Urothelium cell line (cell line): ENCODE results near the gene JMJD1C.
A peak's percentile ranks its signal among the peaks of the same experiment; 100 is the strongest.
"Not testable (repeated sequence)": the region's sequence is repeated elsewhere in the genome, so short reads cannot be mapped to it uniquely, and the experiment has no call there.

Experiments
- DNase-seq: peaks from one replicate; pipeline ENCODE4 v3.0.0; 2011; ENCODE audit warnings: low spot score, mixed read lengths
- FAIRE-seq: peaks from 2 replicates; lab custom pipeline; 2011; peaks lifted over from hg19 to GRCh38; lab: Jason Lieb, UNC

Gene JMJD1C

DNA sequence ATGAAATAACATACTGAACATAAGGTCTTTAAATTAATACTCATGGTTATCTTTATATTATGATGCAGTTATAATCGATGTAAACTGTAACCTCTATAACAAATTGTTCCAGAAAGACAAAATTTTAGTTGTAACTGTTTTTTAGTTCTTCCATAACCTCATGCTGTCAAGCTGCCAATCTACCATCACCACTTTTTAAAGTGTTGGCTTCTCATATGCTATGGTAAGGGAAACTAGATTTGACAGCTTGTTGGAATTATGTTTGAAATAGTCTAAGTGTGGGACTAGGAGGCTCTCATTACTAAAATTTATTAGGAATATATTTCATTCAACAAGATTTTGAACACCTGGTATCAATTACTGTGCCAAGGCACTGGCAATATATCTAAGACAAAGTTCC is 227.3 kb downstream of the JMJD1C start:
- no peak for FAIRE-seq
- DNase-seq: no peak

DNA sequence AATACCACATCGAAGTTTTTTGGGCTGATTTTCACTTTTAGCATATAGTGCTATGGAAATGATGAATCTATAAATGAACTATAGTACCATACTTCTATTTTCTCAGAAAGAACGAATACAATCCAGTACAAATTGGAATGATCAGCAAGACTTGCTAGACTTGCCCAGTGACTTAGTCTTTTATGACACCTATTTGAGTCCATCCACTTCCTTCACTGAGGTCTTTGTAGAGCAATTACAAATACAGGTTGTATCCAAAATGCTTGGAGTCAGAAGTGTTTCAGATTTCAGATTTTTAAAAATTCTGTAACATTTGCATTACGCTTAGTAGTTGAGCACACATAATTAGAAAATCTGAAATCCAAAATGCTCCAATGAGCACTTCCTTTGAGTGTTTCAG is 228.4 kb downstream of the JMJD1C start:
- DNase-seq (no peak), FAIRE-seq (no peak)

DNA sequence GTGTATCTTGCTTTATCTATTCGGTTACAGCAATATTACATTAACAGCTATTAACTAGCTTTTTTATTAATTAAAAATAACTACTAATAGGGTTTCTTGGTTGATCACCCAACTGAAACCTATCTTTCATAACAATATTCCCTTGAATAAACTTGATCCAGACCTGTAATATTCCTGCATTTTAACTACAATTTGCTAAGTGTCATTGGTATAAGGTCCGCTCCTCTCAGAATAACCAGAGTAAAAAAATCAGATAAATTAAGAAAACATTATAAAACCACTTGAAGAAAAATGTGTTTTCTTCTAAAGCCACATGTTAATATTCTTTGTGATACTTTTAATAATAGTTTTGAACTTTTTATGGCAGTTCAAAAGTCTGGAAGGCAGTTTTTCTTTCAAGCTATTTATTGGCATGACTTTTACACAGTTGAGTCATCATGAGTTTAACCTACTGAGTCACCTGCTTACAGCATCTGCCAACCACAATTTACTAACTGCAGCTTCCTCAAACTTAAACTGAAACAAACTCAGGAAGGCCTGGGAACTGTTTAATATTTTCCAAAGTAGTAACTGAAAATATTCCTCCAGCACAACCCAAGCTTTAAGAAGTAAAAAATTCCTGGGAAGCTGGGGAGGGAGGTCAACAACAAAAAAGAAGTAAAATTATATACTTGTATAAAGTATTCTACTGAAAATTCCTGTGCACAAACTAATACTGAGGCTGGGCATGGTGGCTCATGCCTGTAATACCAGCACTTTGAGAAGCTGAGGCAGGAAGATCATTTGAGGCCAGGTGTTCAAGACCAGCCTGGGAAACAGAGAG is 229.5 kb downstream of the JMJD1C start:
- DNase-seq (peak; percentile 78), FAIRE-seq (no peak)

DNA sequence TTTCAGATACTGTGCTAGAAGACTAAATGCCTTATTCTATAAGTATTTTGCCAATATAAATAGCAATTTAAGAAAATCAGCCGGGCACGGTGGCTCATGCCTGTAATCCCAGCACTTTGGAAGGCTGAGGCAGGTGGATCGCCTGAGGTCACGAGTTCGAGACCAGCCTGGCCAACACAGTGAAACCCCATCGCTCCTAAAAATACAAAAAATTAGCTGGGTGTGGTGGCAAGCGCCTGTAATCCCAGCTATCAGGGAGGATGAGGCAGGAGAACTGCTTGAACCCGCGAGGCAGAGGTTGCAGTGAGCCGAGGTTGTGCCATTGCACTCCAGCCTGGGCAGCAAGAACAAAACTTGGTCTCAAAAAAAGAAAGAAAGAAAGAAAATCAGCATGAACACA is 230.6 kb downstream of the JMJD1C start:
- DNase-seq, FAIRE-seq: not testable (repeated sequence)

DNA sequence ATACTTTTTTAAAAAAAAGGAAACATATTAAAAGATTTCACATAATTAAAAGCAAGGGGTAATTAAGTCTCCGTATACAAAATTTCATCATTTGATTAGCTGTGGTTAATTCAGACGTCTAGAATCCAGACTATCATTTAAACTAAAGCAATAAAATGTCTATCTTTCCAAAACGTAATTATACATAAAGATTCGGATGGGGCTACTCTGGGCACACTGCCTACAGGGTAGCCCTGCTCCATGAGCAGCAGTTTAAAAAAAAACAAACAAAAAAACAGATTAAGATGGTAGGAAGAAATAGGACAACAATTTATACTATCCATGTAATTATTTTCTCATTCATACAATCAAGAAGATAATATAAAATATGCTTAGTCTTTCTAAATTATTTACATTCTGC is 236.6 kb downstream of the JMJD1C start:
- FAIRE-seq (no peak), DNase-seq (no peak)

DNA sequence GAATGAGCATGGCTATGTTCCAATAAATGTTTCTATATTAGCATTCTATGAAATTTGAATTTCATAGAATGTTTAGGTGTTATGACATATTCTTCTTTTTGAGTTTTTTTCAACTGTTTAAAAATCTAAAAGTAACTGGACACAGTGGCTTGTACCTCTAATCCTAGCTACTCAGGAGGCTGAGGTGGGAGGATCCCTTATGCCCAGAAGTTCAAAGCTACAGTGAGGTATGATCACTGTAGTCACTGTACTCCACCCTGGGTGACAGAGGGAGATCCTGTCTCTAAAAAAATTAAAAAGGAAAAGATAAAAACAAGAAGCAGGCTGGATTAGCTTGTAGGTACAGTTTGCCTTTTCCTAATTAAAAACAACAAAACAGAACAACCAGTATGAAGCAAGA is 237.5 kb downstream of the JMJD1C start:
- FAIRE-seq: no peak
- no peak for DNase-seq

DNA sequence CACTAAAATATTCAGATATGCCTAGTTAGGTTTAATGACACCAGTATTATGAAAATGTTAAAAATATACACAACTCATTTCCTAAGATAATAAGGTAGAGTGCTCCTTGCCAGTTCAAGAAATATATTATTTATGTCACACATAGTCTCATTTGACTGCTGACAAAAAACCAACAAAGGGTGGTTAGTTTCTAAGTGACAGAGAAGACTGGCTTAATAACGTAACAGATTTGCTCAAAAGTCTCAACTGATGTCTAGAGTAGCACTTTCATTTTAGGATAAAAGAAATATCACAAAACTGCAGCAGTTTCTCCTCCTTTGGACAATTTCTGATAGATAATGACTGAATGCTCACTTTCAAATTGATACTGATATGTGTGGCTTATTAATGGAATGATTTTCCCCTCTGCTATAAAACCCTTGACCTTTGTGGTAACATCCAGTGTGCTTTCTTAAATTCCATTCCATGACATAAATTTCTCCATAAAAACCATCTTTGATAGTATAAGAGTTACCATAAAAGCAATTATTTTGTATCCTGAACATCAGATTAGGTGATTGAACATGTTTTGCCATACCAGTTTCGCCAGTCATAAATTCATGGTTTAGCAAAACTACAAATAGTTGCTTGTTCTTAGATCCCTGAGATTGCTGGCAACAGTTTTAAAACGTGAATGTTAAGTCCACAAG is 238.4 kb downstream of the JMJD1C start:
- DNase-seq (no peak), FAIRE-seq (no peak)

DNA sequence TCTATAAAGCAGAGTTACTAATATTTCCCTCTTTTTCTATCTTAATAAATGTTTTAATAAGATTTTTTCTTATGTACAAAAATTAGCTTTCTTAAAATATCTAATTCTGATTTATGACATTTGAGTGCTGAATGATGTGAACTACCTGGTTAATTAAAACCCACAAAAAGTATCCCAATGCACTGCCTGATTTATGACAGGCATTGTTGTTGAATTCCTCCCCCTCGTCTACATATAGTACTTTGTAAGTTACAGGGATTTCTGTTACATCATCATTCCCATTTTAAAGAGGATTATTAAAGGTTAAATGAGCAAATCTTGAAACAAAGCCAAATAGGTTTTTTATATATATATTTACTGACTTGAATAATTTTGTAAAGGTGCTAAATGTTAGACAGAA is 241.5 kb downstream of the JMJD1C start:
- DNase-seq (no peak), FAIRE-seq (no peak)

- FAIRE-seq (no peak), DNase-seq (no peak)
These were observed 243.8 kb downstream of the JMJD1C start for GRCh38 chr10:63221950-63222349.

- DNase-seq (no peak), FAIRE-seq (no peak)
These were observed 246.0 kb downstream of the JMJD1C start for GRCh38 chr10:63219749-63220148.

- DNase-seq (peak; percentile 42), FAIRE-seq (no peak)
These were observed 248.6 kb downstream of the JMJD1C start for GRCh38 chr10:63217120-63217605.

DNA sequence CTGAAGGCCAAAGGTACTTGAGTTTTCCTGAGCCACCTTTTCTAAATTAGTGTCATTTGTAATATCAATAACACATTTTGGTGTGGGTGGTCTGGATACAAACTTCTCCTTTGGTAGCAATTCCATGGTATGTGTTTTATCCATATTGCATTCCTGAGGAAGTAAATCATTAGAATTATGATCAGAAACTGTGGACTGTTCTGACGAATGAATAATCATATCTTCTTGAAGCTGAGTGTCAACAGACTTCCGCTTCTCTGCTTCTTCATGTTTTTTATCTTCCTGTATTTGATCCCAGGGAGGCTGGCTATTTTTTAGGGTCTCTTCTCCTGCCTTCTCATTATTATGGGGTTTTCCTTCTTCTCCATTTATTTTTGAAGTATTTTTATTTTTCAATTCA is 251.2 kb downstream of the JMJD1C start:
- FAIRE-seq: no peak
- no peak for DNase-seq

- FAIRE-seq: no peak
- DNase-seq: no peak
These were observed 252.3 kb downstream of the JMJD1C start for GRCh38 chr10:63213489-63213888.

GRCh38 chr10:63210611-63211196 is 255.1 kb downstream of the JMJD1C start:
- FAIRE-seq (no peak), DNase-seq (no peak)

- DNase-seq (no peak), FAIRE-seq (no peak)
These were observed 256.1 kb downstream of the JMJD1C start for GRCh38 chr10:63209705-63210104.

DNA sequence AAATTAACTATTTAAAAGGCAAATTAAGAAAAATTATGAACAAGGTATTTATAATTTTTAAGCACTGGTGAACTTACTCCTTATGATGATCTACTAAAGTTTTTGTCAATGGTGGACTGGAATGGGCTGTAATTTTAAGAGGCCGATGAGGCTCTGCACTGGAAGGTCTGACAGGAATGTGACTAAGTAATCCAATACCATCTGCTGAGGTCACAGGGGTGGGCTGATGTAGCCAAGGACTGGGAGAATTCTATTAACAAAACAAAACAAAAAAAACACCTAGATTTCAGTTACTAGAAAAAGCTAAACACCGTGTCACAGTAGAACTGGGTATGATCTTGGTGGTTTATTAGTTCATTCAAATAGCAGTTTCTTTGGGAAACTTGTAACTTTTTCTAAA is 256.8 kb downstream of the JMJD1C start:
- no peak for DNase-seq
- no peak for FAIRE-seq

DNA sequence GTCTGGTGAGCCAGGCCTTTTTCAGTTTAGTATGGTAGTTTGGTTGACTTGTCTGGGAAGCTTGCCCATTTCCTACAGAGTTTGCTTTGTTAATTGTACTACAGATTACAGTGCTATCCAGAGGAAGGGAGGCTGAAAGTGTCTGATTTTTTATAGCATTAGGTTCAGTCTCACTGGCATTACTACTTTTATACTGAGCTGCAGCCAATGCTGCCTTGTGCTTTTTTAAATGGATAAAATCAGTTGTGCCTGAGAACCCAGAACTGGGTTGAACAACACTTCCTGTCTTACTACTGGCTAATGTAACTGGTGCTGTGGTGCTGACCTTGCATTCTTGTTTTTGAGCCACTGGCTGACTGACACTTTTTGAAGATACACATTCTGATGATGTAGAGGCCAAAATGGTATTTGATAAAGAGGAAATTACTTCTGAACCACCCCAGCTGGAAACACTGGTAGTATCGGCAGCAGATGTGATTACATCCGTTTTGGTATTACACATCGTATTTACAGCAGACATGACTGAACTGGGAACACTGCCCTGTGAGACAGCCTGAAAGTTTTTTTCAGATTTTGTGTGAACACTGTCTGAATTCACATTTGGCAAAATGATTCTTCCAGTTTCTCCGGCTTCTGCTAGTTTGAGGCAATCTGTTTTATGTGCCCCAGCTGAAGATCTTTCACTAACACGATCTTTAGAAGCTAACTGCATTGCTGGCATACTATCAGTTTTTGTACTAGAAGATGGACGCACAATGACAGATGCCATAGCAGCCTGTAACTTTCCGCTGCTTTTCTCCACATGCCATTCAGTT is 258.6 kb downstream of the JMJD1C start:
- FAIRE-seq: no peak
- no peak for DNase-seq

- FAIRE-seq: no peak
These were observed 259.2 kb downstream of the JMJD1C start for GRCh38 chr10:63206576-63206975.

GRCh38 chr10:63205421-63205820 is 260.4 kb downstream of the JMJD1C start:
- DNase-seq: no peak
- FAIRE-seq: no peak

More at GRCh38 chr10:63206576-63206975, 259.2 kb downstream of the JMJD1C start:
- DNase-seq: no peak

GRCh38 chr10:63204667-63205391 is 260.9 kb downstream of the JMJD1C start:
- DNase-seq: no peak
- no peak for FAIRE-seq
